HFF-Myc (cell line): Measurements from ENCODE around the gene DPAGT1.
"Not testable (repeated sequence)": the region's sequence is repeated elsewhere in the genome, so short reads cannot be mapped to it uniquely, and the experiment has no call there.

Source experiments
- DNase-seq: peaks from one replicate; pipeline ENCODE4 v3.0.0-alpha.2; 2011; ENCODE audit warnings: low read depth; ENCODE audit errors: extremely low read depth
- H3K4me3 ChIP-seq: replicated peaks from 2 replicates; pipeline ENCODE4 v1.5.1; 2011; ENCODE audit warnings: low read depth, mild to moderate bottlenecking, control low read depth, low read length
- CTCF ChIP-seq: IDR thresholded peaks from 2 replicates; pipeline ENCODE4 v1.5.1; 2012; ENCODE audit warnings: mild to moderate bottlenecking, low read depth, low read length, control low read depth; ENCODE audit errors: missing control alignments

Gene DPAGT1

GRCh38 chr11:119077839-119078238 lies 23.8 kb downstream of the DPAGT1 start:
- no peak for TF ChIP-seq CTCF
- H3K4me3 ChIP-seq = no peak overlapping the region
- no peak for DNase-seq

- TF ChIP-seq CTCF = no peak
- DNase-seq = peak; percentile 76
- peak within 1 kb of the TSS; percentile 99 for H3K4me3 ChIP-seq
Measured at GRCh38 chr11:119067371-119068222, 34.1 kb downstream of the DPAGT1 start, which contains the start of gene VPS11. Gene VPS11, plus strand, starts transcription at chr11:119067818. Its CDS starts 6 bp downstream, at chr11:119067824.

- peak; percentile 62 for TF ChIP-seq CTCF
- no peak overlapping the region for H3K4me3 ChIP-seq
- DNase-seq = peak; percentile 21
Measured at GRCh38 chr11:119065369-119065768, 36.3 kb downstream of the DPAGT1 start.

GRCh38 chr11:119062779-119063178 lies 38.9 kb downstream of the DPAGT1 start:
- no peak for TF ChIP-seq CTCF
- no peak overlapping the region for H3K4me3 ChIP-seq
- DNase-seq = peak; percentile 32

GRCh38 chr11:119061256-119061655 lies 40.4 kb downstream of the DPAGT1 start:
- no peak overlapping the region for H3K4me3 ChIP-seq
- TF ChIP-seq CTCF = no peak
- DNase-seq = no peak

GRCh38 chr11:119059128-119059527 lies 42.5 kb downstream of the DPAGT1 start:
- H3K4me3 ChIP-seq, DNase-seq: not testable (repeated sequence)

GRCh38 chr11:119057000-119057769 lies 44.5 kb downstream of the DPAGT1 start, which contains the start of gene HYOU1:
Gene HYOU1, minus strand, starts transcription at chr11:119057205. Its CDS starts 1,045 bp downstream, at chr11:119056160.
- peak; percentile 65 for DNase-seq
- H3K4me3 ChIP-seq = peak within 1 kb of the TSS; percentile 88
- peak; percentile 17 for TF ChIP-seq CTCF
